Mucosa of descending colon (tissue), 3 donors: ENCODE results near the gene ENTPD6. TPM values are rescaled to one million over a fixed set of nuclear protein-coding genes. Genes with fewer than 3 reads are reported as not detected.
A peak's percentile ranks its signal among the peaks of the same experiment; 100 is the strongest.

Experiments
- ATAC-seq: fragments of 200-7000 bp; cut with Tn5 transposase; one replicate; pipeline ENCODE4 v1.9.1; 2020; ENCODE audit warnings: mild to moderate bottlenecking, moderate library complexity
- DNase-seq, 3 donors: peaks; one replicate each; pipeline ENCODE4 v3.0.0-alpha.2; 2020
- H3K36me3 ChIP-seq: fragments of 200-600 bp; one replicate; pipeline ENCODE4 v1.8.0; 2021; ENCODE audit warnings: low read depth, mild to moderate bottlenecking
- H3K4me1 ChIP-seq: fragments of 200-600 bp; one replicate; pipeline ENCODE4 v1.8.0; 2021; ENCODE audit warnings: low read depth, mild to moderate bottlenecking
- H3K4me3 ChIP-seq: fragments of 200-600 bp; one replicate; pipeline ENCODE4 v1.8.0; 2021; ENCODE audit warnings: mild to moderate bottlenecking
- H3K9me3 ChIP-seq: fragments of 200-600 bp; one replicate; pipeline ENCODE4 v1.8.0; 2021; ENCODE audit warnings: mild to moderate bottlenecking
- CTCF ChIP-seq: fragments of 200-600 bp; IDR thresholded peaks from one replicate; pipeline ENCODE4 v1.8.0; 2022; ENCODE audit warnings: antibody characterized with exemption, mild to moderate bottlenecking
- intact Hi-C, 2 donors: fragments of 100-400 bp; cut with DNase I in 1 of 2; cut with micrococcal nuclease in 1 of 2; formaldehyde crosslinking; loops; one replicate each; pipeline versions ENCODE4 v1.11.0 to v1.11.1; 2022; cut with DNase I, micrococcal nuclease
- total RNA-seq, 3 donors: library from RNA; stranded (reverse); fragmentation: NEBNext Ultra II Directional in 2 of 3; extraction: Animal tissue kit (Norgen Biotek cat#: 25700) in 2 of 3; gene quantifications; one replicate each; pipeline versions ENCODE4 v1.2.1 to v1.2.4, GENCODE V29; 2021 to 2023
- donor health status: DM: no; HTN: no; CAD: no; lungs with moderate emphysema.
- donor health status: DM: no; HTN: no; CAD: no.
- donor health status: DM: no; HTN: yes; CAD: no.

Gene ENTPD6
- total RNA-seq, 3 donors from 2014 or later: 114 to 191 (median 140) TPM

- DNase-seq (no peak), ATAC-seq (no peak)
- Histone ChIP-seq H3K4me3 (no peak overlapping the region), H3K4me1 (peaks cover 8% of the 10 kb centered on the region), H3K36me3 (peaks cover 17% of the 10 kb centered on the region), H3K9me3 (no peaks in the 10 kb centered on the region)
- intact Hi-C loops: no loop called here
- TF ChIP-seq CTCF: no peak
Measured at GRCh38 chr20:25215521-25215920, 20.0 kb downstream of the ENTPD6 start.

GRCh38 chr20:25216199-25216945 is 20.9 kb downstream of the ENTPD6 start:
- DNase-seq: no peak
- H3K4me3 ChIP-seq: no peak overlapping the region
- ATAC-seq: no peak
- peaks cover 17% of the 10 kb centered on the region for H3K36me3 ChIP-seq
- intact Hi-C loops: no loop called here
- peaks cover 9% of the 10 kb centered on the region for H3K4me1 ChIP-seq
- no peak for TF ChIP-seq CTCF
- H3K9me3 ChIP-seq: no peaks in the 10 kb centered on the region

GRCh38 chr20:25217161-25218108 is 21.9 kb downstream of the ENTPD6 start:
- DNase-seq (no peak), ATAC-seq (no peak)
- H3K4me1 ChIP-seq: peaks cover 13% of the 10 kb centered on the region
- intact Hi-C loops: no loop called here
- no peaks in the 10 kb centered on the region for H3K9me3 ChIP-seq
- H3K4me3 ChIP-seq: no peak overlapping the region
- peaks cover 8% of the 10 kb centered on the region for H3K36me3 ChIP-seq
- TF ChIP-seq CTCF: no peak

- Histone ChIP-seq H3K4me3 (no peak overlapping the region), H3K9me3 (no peaks in the 10 kb centered on the region), H3K36me3 (peaks cover 8% of the 10 kb centered on the region), H3K4me1 (peaks cover 17% of the 10 kb centered on the region)
- no peak for TF ChIP-seq CTCF
- ATAC-seq: no peak
- intact Hi-C loops: no loop called here
- no peak for DNase-seq
Measured at GRCh38 chr20:25218109-25218486, 22.6 kb downstream of the ENTPD6 start.

- Histone ChIP-seq H3K4me3 (no peak overlapping the region), H3K9me3 (no peaks in the 10 kb centered on the region), H3K4me1 (peaks cover 17% of the 10 kb centered on the region), H3K36me3 (peaks cover 8% of the 10 kb centered on the region)
- DNase-seq (peak in 1 of 3 donors; percentile 52), ATAC-seq (no peak)
- intact Hi-C loops: no loop called here
- TF ChIP-seq CTCF: no peak
Measured at GRCh38 chr20:25218492-25218891, 23.0 kb downstream of the ENTPD6 start.
